ENCODE data around the gene SMG1. TPM values are rescaled to one million over a fixed set of nuclear protein-coding genes. Genes with fewer than 3 reads are reported as not detected.

SMG1 gene
- total and polyA plus RNA-seq, 2 of the 13 experiments (the other 11 are each of a cell fraction or from before 2014, with no cell fraction given): 48.7 to 53.7 TPM

- TF ChIP-seq ZNF138 (CRISPR knock-in tag; IDR thresholded peaks at IDR 0.05; ENCODE audit: low read depth) (no peak), ZMYM4 (CRISPR knock-in tag; IDR thresholded peaks at IDR 0.05) (no peak), IKZF1 (IDR thresholded peaks at IDR 0.05) (no peak), HOXA5 (CRISPR knock-in tag; IDR thresholded peaks at IDR 0.05) (0 out of 2 replicates have a peak, but pooled peaks have one; percentile 23), NFE2L2 (IDR thresholded peaks at IDR 0.05; ENCODE audit: low read length) (no peak), ZNF660 (CRISPR knock-in tag; IDR thresholded peaks at IDR 0.05; ENCODE audit: borderline replicate concordance, low read depth) (no peak), ZNF333 (CRISPR knock-in tag; IDR thresholded peaks at IDR 0.05; ENCODE audit: borderline replicate concordance) (no peak), GATAD1 (CRISPR knock-in tag; IDR thresholded peaks at IDR 0.05) (no peak), TAF15 (IDR thresholded peaks at IDR 0.05; ENCODE audit: low read depth, low read length, poor library complexity, severe bottlenecking) (no peak), DMTF1 (CRISPR knock-in tag; IDR thresholded peaks at IDR 0.05) (no peak), IRF1 (CRISPR knock-in tag; IDR thresholded peaks at IDR 0.05; ENCODE audit: low read depth) (no peak), ADNP (CRISPR knock-in tag; IDR thresholded peaks at IDR 0.05) (no peak), POGZ (CRISPR knock-in tag; IDR thresholded peaks at IDR 0.05) (no peak), NCOR1 (IDR thresholded peaks at IDR 0.05; ENCODE audit: borderline replicate concordance, low read length) (peak; percentile 97), ZBTB34 (CRISPR knock-in tag; IDR thresholded peaks at IDR 0.05) (no peak), WIZ (CRISPR knock-in tag; IDR thresholded peaks at IDR 0.05) (no peak), PTBP1 (IDR thresholded peaks at IDR 0.05; ENCODE audit: low read depth, low read length, poor library complexity, severe bottlenecking) (no peak), E2F2 (CRISPR knock-in tag; IDR thresholded peaks at IDR 0.05; ENCODE audit: borderline replicate concordance) (no peak), NFYC (CRISPR knock-in tag; IDR thresholded peaks at IDR 0.05) (no peak), HOXA7 (CRISPR knock-in tag; IDR thresholded peaks at IDR 0.05) (no peak), SKI (IDR thresholded peaks at IDR 0.05; ENCODE audit: partially characterized antibody) (peak; percentile 92), POLR2AphosphoS5 (IDR thresholded peaks at IDR 0.05; ENCODE audit: low read depth, low read length) (no peak), SIN3A (IDR thresholded peaks at IDR 0.05; ENCODE audit: borderline replicate concordance, low read depth, low read length) (no peak), PBX2 (CRISPR knock-in tag; IDR thresholded peaks at IDR 0.05) (no peak), FOXK2 (IDR thresholded peaks at IDR 0.05) (no peak), NFRKB (IDR thresholded peaks at IDR 0.05) (no peak)
Observed at GRCh38 chr16:18932243-18932987, 6.2 kb upstream of the SMG1 start (continued).
